ENCODE measurements around the gene APOOL.

GRCh38 chrX:85109235-85109634, 105.6 kb downstream of the APOOL start:
- TF ChIP-seq CTCF (IDR thresholded peaks at IDR 0.05), result no peak
- no peak for TF ChIP-seq POLR2A (IDR thresholded peaks at IDR 0.05)
